GM13976 (cell line): ENCODE measurements around the gene DSEL.

Source experiments
- DNase-seq: peaks from one replicate; pipeline ENCODE4 v3.0.0; 2012; ENCODE audit warnings: low spot score
- in situ Hi-C: fragments of 300-500 bp; cut with MboI; formaldehyde crosslinking; loops from one replicate; pipeline ENCODE4 v1.12.0; 2022; ENCODE audit warnings: low sequenced_read_pairs, mixed read lengths, inconsistent platforms; ENCODE audit not compliant: unreplicated experiment
- TF ChIP-seq, protein P1 (sequence below): IDR thresholded peaks from 2 replicates; pipeline ENCODE4 v1.5.1; 2012; ENCODE audit warnings: borderline replicate concordance, mild to moderate bottlenecking; ENCODE audit not compliant: insufficient read depth; ENCODE audit errors: extremely low read depth, missing control alignments, control extremely low read depth

DSEL gene

DNA sequence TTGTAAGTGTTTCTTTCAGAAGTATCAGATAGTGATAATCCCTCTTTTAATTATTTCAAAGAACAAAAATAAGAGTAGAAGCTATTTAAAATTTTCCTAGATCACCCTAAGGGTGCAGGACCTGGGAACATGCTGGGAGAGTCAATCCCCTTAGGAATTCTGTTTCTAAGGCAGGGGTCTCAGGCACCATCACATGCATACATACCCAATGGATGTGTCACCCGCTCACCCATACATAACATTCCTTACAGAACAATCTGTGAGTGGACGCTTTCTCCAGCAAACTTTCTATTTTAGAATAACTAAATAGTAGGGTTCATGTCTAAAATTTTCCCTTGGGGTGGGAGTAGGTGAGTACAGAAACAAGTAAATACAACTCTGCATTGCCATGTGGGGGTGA, 8.4 kb downstream of the DSEL start:
- DNase-seq: no peak

DNA sequence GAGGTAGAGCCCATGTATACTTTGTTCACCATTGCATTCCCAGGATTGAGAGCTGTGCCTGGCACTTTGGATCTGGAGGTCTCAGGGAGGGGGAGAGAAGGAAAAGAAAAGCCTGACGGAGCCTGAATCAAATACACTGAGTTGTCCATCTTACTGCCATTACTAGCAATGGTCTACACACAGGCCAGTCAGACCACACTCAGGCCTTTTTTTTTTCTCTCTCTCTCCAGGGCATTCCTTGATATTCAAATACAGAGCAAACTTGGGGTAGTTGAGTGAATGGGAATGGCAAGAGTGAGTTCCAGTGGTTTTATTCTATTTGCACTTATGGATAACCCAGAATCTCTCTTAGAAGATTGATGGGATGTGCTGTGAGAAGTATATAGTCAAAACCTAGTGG, 11.8 kb downstream of the DSEL start:
- in situ Hi-C loops: no loop called here
- TF ChIP-seq, protein P1, sequence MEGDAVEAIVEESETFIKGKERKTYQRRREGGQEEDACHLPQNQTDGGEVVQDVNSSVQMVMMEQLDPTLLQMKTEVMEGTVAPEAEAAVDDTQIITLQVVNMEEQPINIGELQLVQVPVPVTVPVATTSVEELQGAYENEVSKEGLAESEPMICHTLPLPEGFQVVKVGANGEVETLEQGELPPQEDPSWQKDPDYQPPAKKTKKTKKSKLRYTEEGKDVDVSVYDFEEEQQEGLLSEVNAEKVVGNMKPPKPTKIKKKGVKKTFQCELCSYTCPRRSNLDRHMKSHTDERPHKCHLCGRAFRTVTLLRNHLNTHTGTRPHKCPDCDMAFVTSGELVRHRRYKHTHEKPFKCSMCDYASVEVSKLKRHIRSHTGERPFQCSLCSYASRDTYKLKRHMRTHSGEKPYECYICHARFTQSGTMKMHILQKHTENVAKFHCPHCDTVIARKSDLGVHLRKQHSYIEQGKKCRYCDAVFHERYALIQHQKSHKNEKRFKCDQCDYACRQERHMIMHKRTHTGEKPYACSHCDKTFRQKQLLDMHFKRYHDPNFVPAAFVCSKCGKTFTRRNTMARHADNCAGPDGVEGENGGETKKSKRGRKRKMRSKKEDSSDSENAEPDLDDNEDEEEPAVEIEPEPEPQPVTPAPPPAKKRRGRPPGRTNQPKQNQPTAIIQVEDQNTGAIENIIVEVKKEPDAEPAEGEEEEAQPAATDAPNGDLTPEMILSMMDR: no peak
- no peak for DNase-seq

More for the DNA sequence above, 8.4 kb downstream of the DSEL start:
- in situ Hi-C loops: no loop called here
- TF ChIP-seq, protein P1: no peak

DNA sequence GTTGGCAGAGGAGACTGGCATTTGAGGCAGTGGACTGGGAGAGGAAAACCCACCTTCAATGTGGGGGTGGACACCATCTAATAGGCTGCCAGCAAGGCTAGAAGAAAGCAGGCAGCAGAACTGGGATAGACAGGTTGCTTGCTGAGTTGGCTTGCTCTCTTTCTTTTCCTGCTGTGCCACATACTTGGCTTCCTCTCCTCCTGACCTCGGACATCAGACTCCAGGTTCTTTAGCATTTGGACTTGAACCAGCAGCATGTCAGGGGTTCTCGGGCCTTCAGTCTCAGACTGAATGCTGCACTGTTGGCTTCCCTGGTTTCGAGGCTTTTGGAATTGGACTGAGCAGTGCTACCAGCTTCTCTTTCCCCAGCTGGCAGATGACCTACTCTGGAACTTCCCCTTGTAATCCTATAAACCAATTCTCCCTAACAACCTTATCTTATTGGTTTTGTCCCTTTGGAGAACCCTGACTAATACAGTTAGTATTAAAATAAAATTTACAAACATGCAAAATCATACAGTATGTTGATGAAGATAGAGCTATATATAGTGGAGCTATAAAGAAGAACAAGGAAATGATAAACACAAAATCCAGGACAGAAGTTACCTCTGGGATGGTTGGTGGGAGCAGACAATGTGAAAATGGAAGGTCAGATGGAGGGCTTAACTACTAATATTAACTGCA, 15.9 kb downstream of the DSEL start:
- in situ Hi-C loops: no loop called here
- DNase-seq: no peak
- TF ChIP-seq, protein P1: no peak

DNA sequence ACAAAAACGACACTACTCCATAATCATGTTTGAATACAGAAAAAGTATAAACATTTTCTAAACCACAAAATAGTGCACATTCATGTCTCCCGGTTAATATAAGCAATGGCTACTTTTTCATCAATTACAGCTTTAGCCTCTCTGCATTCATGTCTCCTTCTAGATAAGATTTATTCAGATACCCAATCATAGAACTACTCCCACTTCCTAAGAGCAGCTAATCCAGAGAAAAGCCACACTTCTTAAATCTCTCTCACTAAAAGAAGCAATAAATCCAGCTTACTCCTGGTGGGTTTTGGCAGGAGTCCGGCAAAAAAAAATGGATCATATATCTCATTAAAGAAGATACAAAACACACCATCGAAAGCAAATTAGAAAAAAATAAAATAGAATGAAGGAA, 20.1 kb downstream of the DSEL start:
- TF ChIP-seq, protein P1: no peak
- DNase-seq: no peak
- in situ Hi-C loops: no loop called here

DNA sequence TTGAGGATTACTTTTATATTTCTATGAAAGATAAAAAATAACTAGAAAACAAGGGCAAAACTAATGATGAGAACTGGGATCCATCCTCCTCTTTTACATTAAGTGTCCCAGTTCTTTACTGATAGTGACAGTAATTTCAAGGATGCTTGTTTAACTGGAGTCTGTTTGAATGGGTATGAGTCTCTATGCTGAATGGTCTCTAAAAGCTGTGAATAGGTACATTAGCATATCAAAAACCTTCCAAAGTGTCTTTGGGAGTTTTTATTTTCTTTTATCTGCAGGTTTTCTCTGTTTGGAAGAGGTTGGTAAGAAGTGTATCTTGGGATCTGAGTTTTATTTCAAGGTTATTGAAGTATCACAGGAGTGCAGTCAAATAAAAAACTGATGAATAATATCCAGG, 30.0 kb downstream of the DSEL start:
- in situ Hi-C loops: no loop called here
- TF ChIP-seq, protein P1: no peak
- DNase-seq: no peak

DNA sequence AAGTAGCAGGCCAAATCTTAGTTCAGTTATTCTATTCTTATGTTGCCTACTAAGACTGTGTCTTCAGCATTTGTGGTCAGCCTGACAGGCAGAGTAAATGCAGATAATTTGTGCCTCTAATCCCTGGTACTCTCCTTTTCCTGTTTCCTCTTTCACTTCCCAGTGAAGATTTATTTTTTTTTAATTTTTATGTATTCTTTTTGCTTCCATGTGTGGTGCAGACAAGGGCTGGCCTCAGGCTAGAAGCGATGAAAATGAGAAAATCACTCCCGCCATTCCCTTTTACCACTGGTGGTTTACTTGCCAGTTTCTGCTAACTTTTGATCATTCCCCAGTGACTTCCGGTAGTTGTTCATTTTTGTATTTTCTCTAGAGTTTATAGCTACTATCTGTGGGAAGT, 30.9 kb downstream of the DSEL start:
- DNase-seq: no peak
- in situ Hi-C loops: no loop called here
- TF ChIP-seq, protein P1: no peak
